ENCODE data around the gene ALDH7A1.

DNA sequence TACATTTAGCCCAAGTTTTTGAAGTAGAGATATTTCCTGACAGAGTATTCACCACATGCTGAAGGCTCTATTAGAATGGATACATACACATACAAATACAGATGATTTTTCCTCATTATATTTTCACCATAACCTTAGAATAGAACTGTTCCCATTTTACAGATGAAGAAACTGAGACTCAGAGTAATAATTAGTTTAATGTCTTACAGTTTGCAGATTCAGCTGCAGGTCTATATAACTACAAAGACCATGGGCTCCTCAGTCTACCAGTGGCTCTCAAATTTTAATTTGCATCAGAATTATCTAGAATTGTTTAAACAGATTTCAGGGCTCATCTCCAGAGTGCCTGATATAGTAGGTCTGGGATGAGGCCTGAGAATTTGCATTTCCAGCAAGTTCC lies 107.4 kb downstream of the ALDH7A1 start:
- no peak for TF ChIP-seq EZH2 (IDR thresholded peaks at IDR 0.05)
- TF ChIP-seq, protein P1, sequence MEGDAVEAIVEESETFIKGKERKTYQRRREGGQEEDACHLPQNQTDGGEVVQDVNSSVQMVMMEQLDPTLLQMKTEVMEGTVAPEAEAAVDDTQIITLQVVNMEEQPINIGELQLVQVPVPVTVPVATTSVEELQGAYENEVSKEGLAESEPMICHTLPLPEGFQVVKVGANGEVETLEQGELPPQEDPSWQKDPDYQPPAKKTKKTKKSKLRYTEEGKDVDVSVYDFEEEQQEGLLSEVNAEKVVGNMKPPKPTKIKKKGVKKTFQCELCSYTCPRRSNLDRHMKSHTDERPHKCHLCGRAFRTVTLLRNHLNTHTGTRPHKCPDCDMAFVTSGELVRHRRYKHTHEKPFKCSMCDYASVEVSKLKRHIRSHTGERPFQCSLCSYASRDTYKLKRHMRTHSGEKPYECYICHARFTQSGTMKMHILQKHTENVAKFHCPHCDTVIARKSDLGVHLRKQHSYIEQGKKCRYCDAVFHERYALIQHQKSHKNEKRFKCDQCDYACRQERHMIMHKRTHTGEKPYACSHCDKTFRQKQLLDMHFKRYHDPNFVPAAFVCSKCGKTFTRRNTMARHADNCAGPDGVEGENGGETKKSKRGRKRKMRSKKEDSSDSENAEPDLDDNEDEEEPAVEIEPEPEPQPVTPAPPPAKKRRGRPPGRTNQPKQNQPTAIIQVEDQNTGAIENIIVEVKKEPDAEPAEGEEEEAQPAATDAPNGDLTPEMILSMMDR (IDR thresholded peaks at IDR 0.05) = no peak
- no peak for TF ChIP-seq EZH2phosphoT487 (IDR thresholded peaks at IDR 0.05)

Data from neural progenitor cell (in vitro differentiated cells).